GM12878 (cell line): ENCODE results near the gene BEGAIN. TPM values are rescaled to one million over a fixed set of nuclear protein-coding genes. Genes with fewer than 3 reads are reported as not detected.

Experiments used
- ATAC-seq: fragments of 200-7000 bp; cut with Tn5 transposase; 3 replicates; pipeline ENCODE4 v1.9.1; 2020; ENCODE audit warnings: mild to moderate bottlenecking, moderate library complexity
- BruUV-seq: library from RNA; stranded (reverse); fragments of 400-500 nt; replicated peaks from 2 replicates; lab custom pipeline; 2021; lab: Mats Ljungman, UMichigan
- CTCF ChIA-PET: fragments of 300-600 bp; sonication (Branson Sonifier 250); formaldehyde crosslinking; extraction: SDS; loops from one replicate; lab custom pipeline; 2021; ENCODE audit warnings: inconsistent platforms; lab: Yijun Ruan, JAX
- POLR2A ChIA-PET: fragments of 350-600 bp; formaldehyde crosslinking; extraction: SDS; loops from one replicate; lab custom pipeline; 2021; ENCODE audit warnings: inconsistent platforms; lab: Charles Lee
- RAD21 ChIA-PET: fragments of 300-600 bp; sonication (Branson Sonifier 250); formaldehyde crosslinking; loops from one replicate; lab custom pipeline; 2023; ENCODE audit warnings: antibody characterized with exemption; ENCODE audit not compliant: unreplicated experiment; lab: Charles Lee
- SMC1A ChIA-PET: fragments of 300-600 bp; sonication (Branson Sonifier 250); formaldehyde crosslinking; loops from one replicate; lab custom pipeline; 2023; ENCODE audit not compliant: unreplicated experiment, uncharacterized antibody; lab: Charles Lee
- DNase-seq: peaks from one replicate; pipeline ENCODE4 v3.0.0-alpha.2; 2011; ENCODE audit warnings: low read depth, low spot score
- FAIRE-seq: peaks from 3 replicates; lab custom pipeline; 2011; peaks lifted over from hg19 to GRCh38; lab: Jason Lieb, UNC
- H2AFZ ChIP-seq: 2 replicates; pipeline ENCODE4 v1.6.0; 2011; ENCODE audit warnings: low read depth, low read length, control low read depth; ENCODE audit not compliant: control insufficient read depth
- H3K27ac ChIP-seq: 2 replicates; pipeline ENCODE4 v1.5.1; 2011; ENCODE audit warnings: control low read depth; ENCODE audit not compliant: control insufficient read depth, insufficient read depth
- H3K27me3 ChIP-seq, 2 experiments: replicated peaks in 1 of 2; 2 replicates each; pipeline versions ENCODE4 v1.6.0 to v1.6.1; 2011; ENCODE audit warnings: low read length in 1 of 2; ENCODE audit not compliant: control insufficient read depth in 2 of 2, insufficient read depth in 2 of 2
- H3K36me3 ChIP-seq, 2 experiments: 2 replicates each; pipeline ENCODE4 v1.5.1; 2011; ENCODE audit warnings: low read length in 1 of 2; ENCODE audit not compliant: control insufficient read depth in 2 of 2, insufficient read depth in 2 of 2
- H3K4me1 ChIP-seq: 2 replicates; pipeline ENCODE4 v1.6.1; 2011; ENCODE audit warnings: mild to moderate bottlenecking, low read length, moderate library complexity, mixed read lengths; ENCODE audit not compliant: control insufficient read depth, insufficient read depth
- H3K4me2 ChIP-seq: 2 replicates; pipeline ENCODE4 v1.6.0; 2011; ENCODE audit warnings: control low read depth; ENCODE audit not compliant: control insufficient read depth, insufficient read depth
- H3K4me3 ChIP-seq: fragments of 200-600 bp; sonication (generic); 2 replicates; pipeline ENCODE4 v1.5.1; 2016
- H3K79me2 ChIP-seq: 2 replicates; pipeline ENCODE4 v1.6.0; 2011; ENCODE audit warnings: low read length; ENCODE audit not compliant: control insufficient read depth, insufficient read depth
- H3K9ac ChIP-seq: 2 replicates; pipeline ENCODE4 v1.8.0; 2011; ENCODE audit warnings: low read length, control low read depth, mixed read lengths; ENCODE audit not compliant: control insufficient read depth, insufficient read depth
- H3K9me3 ChIP-seq: replicated peaks from 3 replicates; pipeline ENCODE4 v1.5.1; 2011; ENCODE audit warnings: mild to moderate bottlenecking, low read length; ENCODE audit not compliant: control insufficient read depth, insufficient read depth
- H4K20me1 ChIP-seq: 2 replicates; pipeline ENCODE4 v1.6.0; 2011; ENCODE audit not compliant: control insufficient read depth, insufficient read depth
- IKZF1 ChIP-seq: fragments of 450-650 bp; conservative IDR thresholded peaks from 2 replicates; pipeline ENCODE4 v1.6.1; 2017; ENCODE audit warnings: antibody characterized with exemption, mild to moderate bottlenecking
- WRNIP1 ChIP-seq: IDR thresholded peaks from 2 replicates; pipeline ENCODE4 v1.6.1; 2011; ENCODE audit warnings: low read depth, low read length, improper control_type of control experiment, borderline replicate concordance
- WGBS: methylation state at CpG from one replicate; pipeline ENCODE4 v1.1.6; 2016; ENCODE audit warnings: low lambda C conversion rate; ENCODE audit not compliant: insufficient replicate concordance, insufficient coverage; ENCODE audit errors: missing lambda C conversion rate; 5-methylcytosine and 5-hydroxymethylcytosine counted together
- in situ Hi-C: fragments of 300-500 bp; cut with MboI; formaldehyde crosslinking; loops from 9 replicates; pipeline ENCODE4 v1.14.3; 2018; ENCODE audit warnings: mixed read lengths
- intact Hi-C: fragments of 100-400 bp; cut with micrococcal nuclease; formaldehyde crosslinking; loops from one replicate; pipeline ENCODE4 v1.14.2; 2022; ENCODE audit not compliant: unreplicated experiment
- polyA plus RNA-seq, 11 experiments: library from polyadenylated mRNA; depleted of rRNA in 4 of 11; unstranded in 6 of 11; stranded (reverse) in 5 of 11; fragments of >200 nt; fragmentation: Nextera tagmentation in 4 of 11; fragmentation: Illumina TruSeq in 1 of 11; extraction: Ambion mirVana in 4 of 11; extraction: Trizol in 1 of 11; gene quantifications; 1 replicate in 1 of 11; 2 replicates in 10 of 11; pipeline versions ENCODE4 v1.2.1 to v1.2.3, GENCODE V29; 2011 to 2016; ENCODE audit warnings: inconsistent platforms in 2 of 11, missing spikeins in 2 of 11, low read depth in 1 of 11
- total RNA-seq, 4 experiments: library from RNA; depleted of rRNA in 3 of 4; stranded (reverse); fragments of >200 nt in 3 of 4; fragmentation: Illumina TruSeq in 1 of 4; extraction: Trizol in 1 of 4; gene quantifications; 2 replicates each; pipeline versions ENCODE4 v1.2.1 to v1.2.3, GENCODE V29; 2013 to 2021

BEGAIN gene
- total and polyA plus RNA-seq, 10 of the 15 experiments (the other 5 are each of a cell fraction or from before 2014, with no cell fraction given): 0.01 to 0.31 (median 0.06) TPM; not detected in 5

DNA sequence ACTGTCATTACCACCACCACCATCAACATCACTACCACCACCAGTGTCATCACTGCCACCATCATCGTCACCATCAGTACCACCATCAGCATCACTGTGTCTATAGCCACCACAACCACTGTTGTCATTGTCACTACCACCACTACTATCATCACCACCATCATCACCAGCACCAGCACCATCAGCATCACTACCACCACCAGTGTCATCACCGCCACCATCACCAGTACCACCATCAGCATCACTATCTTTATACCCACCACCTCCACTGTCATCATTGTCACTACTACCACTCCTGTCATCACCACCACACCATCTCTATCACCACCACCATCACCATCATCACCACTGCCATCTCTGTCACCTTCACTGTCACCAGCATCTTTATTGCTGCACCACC is 60.6 kb downstream of the BEGAIN start:
- TF ChIP-seq WRNIP1: no peak
- Histone ChIP-seq H2AFZ (no peak overlapping the region), H4K20me1 (no peaks in the 10 kb centered on the region), H3K27ac (no peak overlapping the region), H3K9me3 (no peaks in the 10 kb centered on the region; the same call in 2 of the 3 replicates), H3K9ac (no peak overlapping the region), H3K36me3 (no peaks in the 10 kb centered on the region; a peak in 1 of 4 replicates), H3K4me2 (no peak overlapping the region), H3K27me3 (no peaks in the 10 kb centered on the region), H3K4me3 (no peak overlapping the region), H3K4me1 (no peaks in the 10 kb centered on the region), H3K79me2 (no peaks in the 10 kb centered on the region)
- BruUV-seq: no TSS peak
- ChIA-PET POLR2A (no interaction called here), RAD21 (no interaction called here), CTCF (interaction anchor here (2.0 kb wide), 1 partner anchor 142 kb away, joined by 6 read pairs; no protein-coding TSS in a partner anchor), SMC1A (interaction anchor here (1.9 kb wide), 1 partner anchor 119 kb away, joined by 9 read pairs; no protein-coding TSS in a partner anchor)
- no peak for FAIRE-seq
- no peak for ATAC-seq
- DNase-seq: no peak
- WGBS: 96% methylated on average over 2 of the region's 2 CpGs
- intact Hi-C loops: no loop called here
- in situ Hi-C loops: no loop called here

DNA sequence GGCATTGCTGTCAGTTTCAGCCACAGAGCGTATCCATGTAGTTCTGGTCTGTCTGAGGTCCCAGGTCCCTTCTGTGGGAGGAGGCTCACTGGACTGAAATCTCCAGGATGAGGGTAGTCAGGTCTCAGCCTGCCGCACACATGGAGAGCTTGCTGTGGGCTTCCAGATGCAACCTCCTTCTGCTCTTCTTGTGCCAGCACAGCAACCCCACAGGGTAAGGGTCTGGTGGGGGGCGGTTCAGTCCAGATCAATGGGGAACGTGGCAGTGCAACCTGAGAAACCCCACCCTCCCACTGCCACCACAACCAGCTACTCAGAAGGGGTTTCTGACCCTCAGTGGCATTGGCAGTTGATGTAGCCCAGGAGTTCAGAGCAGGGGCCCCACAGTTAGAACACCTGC is 61.2 kb downstream of the BEGAIN start:
- 66% methylated on average over 4 of the region's 4 CpGs for WGBS
- ATAC-seq: no peak

More for the DNA sequence above, 61.2 kb downstream of the BEGAIN start:
- no peak overlapping the region for H3K9ac ChIP-seq
- H3K4me3 ChIP-seq: no peak overlapping the region
- H3K79me2 ChIP-seq: no peaks in the 10 kb centered on the region
- SMC1A ChIA-PET: interaction anchor here (1.4 to 1.9 kb wide), 2 partner anchors 120 to 129 kb away, joined by 3 to 9 read pairs; no protein-coding TSS in a partner anchor
- RAD21 ChIA-PET: no interaction called here
- FAIRE-seq (no peak), DNase-seq (no peak)
- in situ Hi-C loops: no loop called here
- H3K9me3 ChIP-seq: no peaks in the 10 kb centered on the region; the same call in 2 of the 3 replicates
- intact Hi-C loops: no loop called here
- TF ChIP-seq IKZF1: no peak
- TF ChIP-seq, all 136 proteins: peak for 0
- CTCF ChIA-PET: interaction anchor here (2.0 kb wide), 2 partner anchors 120 to 141 kb away, joined by 6 to 16 read pairs; no protein-coding TSS in a partner anchor
- Histone ChIP-seq H3K27me3 (no peaks in the 10 kb centered on the region), H2AFZ (no peak overlapping the region), H3K4me2 (no peak overlapping the region), H4K20me1 (no peaks in the 10 kb centered on the region), H3K4me1 (no peaks in the 10 kb centered on the region), H3K36me3 (no peaks in the 10 kb centered on the region; a peak in 1 of 4 replicates), H3K27ac (no peak overlapping the region)
- no TSS peak for BruUV-seq
- POLR2A ChIA-PET: no interaction called here
